Heart right ventricle (tissue), 16 donors: ENCODE data around the gene NHS. TPM values are rescaled to one million over a fixed set of nuclear protein-coding genes. Genes with fewer than 3 reads are reported as not detected.

Source experiments
- ATAC-seq, 8 donors: fragments of 200-7000 bp; cut with Tn5 transposase; one replicate each; pipeline ENCODE4 v1.9.1; 2020; ENCODE audit warnings: mild to moderate bottlenecking in 8 of 8, moderate library complexity in 8 of 8, moderate number of reproducible peaks in 1 of 8
- DNase-seq, 2 donors: peaks; one replicate each; pipeline ENCODE4 v3.0.0-alpha.2; 2020
- H3K27ac ChIP-seq, 10 donors: fragments of 200-600 bp; sonication (generic) in 2 of 10; one replicate each; pipeline versions ENCODE4 v1.5.0 to v1.8.0; 2020 to 2022; ENCODE audit warnings: mild to moderate bottlenecking in 3 of 10
- H3K27me3 ChIP-seq, 7 donors: fragments of 200-600 bp; one replicate each; pipeline ENCODE4 v1.8.0; 2021 to 2022; ENCODE audit warnings: mild to moderate bottlenecking in 2 of 7
- H3K36me3 ChIP-seq, 9 donors: fragments of 200-600 bp; sonication (generic) in 1 of 9; one replicate each; pipeline versions ENCODE4 v1.5.0 to v1.8.0; 2020 to 2022; ENCODE audit warnings: mild to moderate bottlenecking in 2 of 9
- H3K4me1 ChIP-seq, 9 donors: fragments of 200-600 bp; sonication (generic) in 1 of 9; one replicate each; pipeline versions ENCODE4 v1.5.0 to v1.8.0; 2020 to 2022; ENCODE audit warnings: mild to moderate bottlenecking in 4 of 9
- H3K4me3 ChIP-seq, 10 donors: fragments of 200-600 bp; sonication (generic) in 2 of 10; one replicate each; pipeline versions ENCODE4 v1.5.0 to v1.8.0; 2020 to 2022; ENCODE audit warnings: mild to moderate bottlenecking in 7 of 10, moderate library complexity in 2 of 10
- H3K9me3 ChIP-seq, 11 donors: fragments of 200-600 bp in 10 of 11; sonication (generic) in 2 of 11; one replicate each; pipeline versions ENCODE4 v1.5.0 to v1.8.0; 2013 to 2022; ENCODE audit warnings: mild to moderate bottlenecking in 2 of 11, control low read depth in 1 of 11, moderate library complexity in 1 of 11
- WGBS, 2 donors: extraction: QIAGEN DNeasy Blood & Tissue Kit; methylation state at CpG; one replicate each; pipeline ENCODE4 v1.1.7; 2013; ENCODE audit warnings: inconsistent platforms in 1 of 2; 5-methylcytosine and 5-hydroxymethylcytosine counted together
- intact Hi-C, 10 donors: fragments of 100-400 bp; cut with DNase I; formaldehyde crosslinking; loops; one replicate each; pipeline versions ENCODE4 v1.11.1 to v1.14.2; 2022
- polyA plus RNA-seq, 2 donors: library from polyadenylated mRNA; stranded (reverse); fragments of 200-250 nt; gene quantifications; one replicate each; pipeline ENCODE4 v1.2.3, GENCODE V29; 2013
- total RNA-seq, 10 donors: library from RNA; stranded (reverse); fragmentation: NEBNext Ultra II Directional in 3 of 10; extraction: Animal tissue kit (Norgen Biotek cat#: 25700) in 3 of 10; gene quantifications; one replicate each; pipeline versions ENCODE4 v1.2.1 to v1.2.4, GENCODE V29; 2021 to 2023
- TF ChIP-seq, protein P1 (sequence below), 9 donors: fragments of 200-600 bp; sonication (generic) in 2 of 9; IDR thresholded peaks; one replicate each; pipeline versions ENCODE4 v1.5.0 to v1.8.0; 2021 to 2022; ENCODE audit warnings: antibody characterized with exemption in 9 of 9, mild to moderate bottlenecking in 5 of 9, moderate library complexity in 1 of 9
- donor health status: Arrhythmogenic right ventricular cardiomyopathy.
- donor health status: ischemic (EF 13 %, LVEDD 7.1; RV severe dilation, severe dysfunction).
- donor health status: healthy with polysubstance abuse.
- donor health status: DM: no; HTN: yes; CAD: no.
- donor health status: DM: no; HTN: no; CAD: no.
- donor health status: ischemic (EF 25% LVEDD 6.9; RV normal size, moderate dysfunction).
- donor health status: ischemic (EF 25% LVEDD 5.7; RV mildly dilated, moderate dysfunction).
- donor health status: healthy.
- donor health status: DM: yes; HTN: yes; CAD: no.
- donor health status: Ischemic cardiomyopathy.
- donor health status: ischemic (EF 35%, LVEDD 5.7; RV mildly dilated, moderate dysfunction).
- donor health status: nonischemic (EF 11% LVEDD 7.7; RV severe dilation, severe dysfunction).
- donor health status: DM: yes; HTN: yes; CAD: no.
- donor health status: PGD.
- donor health status: ischemic (EF 29% LVEDD 5.4; RV normal size, mild dysfunction).
- donor health status: nonischemic (EF 23%, LVEDD 6.1; RV moderate dilation, normal function).

NHS gene
- total and polyA plus RNA-seq, 12 donors = 0.20 to 2.7 (median 1.2) TPM

DNA sequence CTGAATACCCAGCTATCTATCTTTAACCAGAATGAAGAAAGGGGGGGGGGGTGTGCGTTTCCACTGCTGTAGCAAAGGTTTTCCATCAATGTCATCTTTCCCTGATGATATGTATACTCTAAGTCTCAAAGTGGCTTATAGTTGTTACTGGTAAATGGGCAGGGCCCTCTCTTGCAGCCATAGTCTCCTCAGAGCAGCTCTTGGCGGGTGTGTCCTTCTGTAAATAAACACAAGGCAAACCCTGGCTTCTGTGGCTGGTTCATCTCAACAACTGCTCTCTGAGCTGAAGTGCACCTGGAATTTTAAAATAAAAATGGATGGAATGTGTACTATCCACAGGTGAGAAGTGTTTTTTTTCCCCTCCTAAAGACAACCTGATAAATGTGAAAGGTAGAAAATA lies 304.8 kb downstream of the NHS start:
- ATAC-seq = no peak
- 74 to 87% methylated on average over 2 of the region's 2 CpGs for WGBS, 2 donors

DNA sequence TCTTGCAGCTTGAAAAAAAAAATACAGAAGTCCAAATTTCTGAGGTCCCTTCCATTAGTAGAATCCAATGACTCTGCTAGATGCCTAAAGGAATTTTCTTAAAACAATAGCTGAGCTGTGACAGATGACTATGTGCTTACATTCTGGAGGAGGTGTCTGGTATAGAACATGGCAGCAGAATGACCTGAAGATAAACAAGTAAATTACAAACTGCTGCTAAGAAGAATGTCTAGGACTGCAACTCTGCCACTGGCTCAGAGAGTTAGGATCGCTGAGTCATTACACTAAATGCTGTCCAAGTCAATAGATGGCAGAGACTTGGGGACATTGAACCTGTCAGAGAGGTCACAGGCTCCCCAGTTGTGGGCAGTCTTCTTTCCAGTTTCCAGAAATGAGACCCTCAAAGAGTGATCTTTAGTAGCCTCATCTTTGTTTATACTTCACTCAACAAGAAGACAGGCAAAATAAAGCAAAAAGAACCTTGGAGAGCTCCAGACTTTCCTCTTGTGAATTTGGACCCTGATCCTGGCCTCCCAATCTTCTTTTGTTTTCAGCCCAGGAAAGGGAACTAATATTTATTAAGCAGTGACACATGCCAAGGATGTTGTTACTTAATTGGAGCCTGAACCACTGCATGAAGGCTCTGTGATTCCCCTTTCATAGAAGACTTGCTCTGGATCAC lies 305.9 kb downstream of the NHS start:
- TF ChIP-seq, protein P1, sequence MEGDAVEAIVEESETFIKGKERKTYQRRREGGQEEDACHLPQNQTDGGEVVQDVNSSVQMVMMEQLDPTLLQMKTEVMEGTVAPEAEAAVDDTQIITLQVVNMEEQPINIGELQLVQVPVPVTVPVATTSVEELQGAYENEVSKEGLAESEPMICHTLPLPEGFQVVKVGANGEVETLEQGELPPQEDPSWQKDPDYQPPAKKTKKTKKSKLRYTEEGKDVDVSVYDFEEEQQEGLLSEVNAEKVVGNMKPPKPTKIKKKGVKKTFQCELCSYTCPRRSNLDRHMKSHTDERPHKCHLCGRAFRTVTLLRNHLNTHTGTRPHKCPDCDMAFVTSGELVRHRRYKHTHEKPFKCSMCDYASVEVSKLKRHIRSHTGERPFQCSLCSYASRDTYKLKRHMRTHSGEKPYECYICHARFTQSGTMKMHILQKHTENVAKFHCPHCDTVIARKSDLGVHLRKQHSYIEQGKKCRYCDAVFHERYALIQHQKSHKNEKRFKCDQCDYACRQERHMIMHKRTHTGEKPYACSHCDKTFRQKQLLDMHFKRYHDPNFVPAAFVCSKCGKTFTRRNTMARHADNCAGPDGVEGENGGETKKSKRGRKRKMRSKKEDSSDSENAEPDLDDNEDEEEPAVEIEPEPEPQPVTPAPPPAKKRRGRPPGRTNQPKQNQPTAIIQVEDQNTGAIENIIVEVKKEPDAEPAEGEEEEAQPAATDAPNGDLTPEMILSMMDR (IDR thresholded peaks at IDR 0.05) = no peak
- DNase-seq (no peak), ATAC-seq (no peak)
- H3K36me3 ChIP-seq = no peaks in the 10 kb centered on the region
- H3K9me3 ChIP-seq = no peaks in the 10 kb centered on the region
- H3K27me3 ChIP-seq = peaks cover 0 to 9% (median 0%) of the 10 kb centered on the region in 7 donors
- H3K4me3 ChIP-seq = no peak overlapping the region
- H3K4me1 ChIP-seq = no peaks in the 10 kb centered on the region
- WGBS, 2 donors = 82 to 91% methylated on average over 1 of the region's 1 CpG
- intact Hi-C loops = loop anchor here in 3 of 10 donors (10.0 kb wide), 3 partner anchors 86 to 306 kb away; partner anchors contain the start of gene NHS (in 1 of the 3)
- no peak overlapping the region for H3K27ac ChIP-seq

More for the DNA sequence above, 304.8 kb downstream of the NHS start:
- Histone ChIP-seq H3K4me1 (no peaks in the 10 kb centered on the region), H3K27me3 (peaks cover 0 to 9% (median 0%) of the 10 kb centered on the region in 7 donors), H3K9me3 (no peaks in the 10 kb centered on the region), H3K4me3 (no peak overlapping the region), H3K27ac (no peak overlapping the region), H3K36me3 (no peaks in the 10 kb centered on the region)
- TF ChIP-seq, protein P1 (IDR thresholded peaks at IDR 0.05) = no peak
- intact Hi-C loops = loop anchor here in 3 of 10 donors (10.0 kb wide), 3 partner anchors 85 to 305 kb away; partner anchors contain the start of gene NHS (in 1 of the 3)
- DNase-seq = no peak

DNA sequence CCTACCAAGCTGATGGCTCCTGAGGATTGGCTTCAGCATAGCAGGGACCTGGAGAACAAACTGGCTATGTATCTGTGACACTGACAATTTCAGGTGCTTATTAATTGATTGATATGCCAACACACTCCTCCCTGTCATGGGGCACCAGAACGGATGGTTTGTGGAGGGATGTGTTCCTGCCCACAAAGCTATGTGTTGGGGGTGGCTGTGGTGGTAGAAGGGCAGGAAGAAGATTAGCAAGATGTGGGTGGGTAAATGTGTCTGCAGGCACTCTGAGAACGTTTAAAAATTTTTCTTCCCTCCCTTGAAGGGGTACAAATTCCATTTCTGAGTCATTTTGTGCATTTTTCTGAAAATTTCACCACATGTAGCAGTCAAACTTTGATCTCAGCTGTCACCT lies 307.3 kb downstream of the NHS start:
- TF ChIP-seq, protein P1 (IDR thresholded peaks at IDR 0.05) = no peak
- no peak for ATAC-seq
- Histone ChIP-seq H3K36me3 (no peaks in the 10 kb centered on the region), H3K4me1 (no peaks in the 10 kb centered on the region), H3K4me3 (no peak overlapping the region), H3K27ac (no peak overlapping the region), H3K9me3 (no peaks in the 10 kb centered on the region), H3K27me3 (peaks cover 0 to 9% (median 0%) of the 10 kb centered on the region in 7 donors)
- DNase-seq = no peak
- WGBS, 2 donors = 64 to 68% methylated on average over 2 of the region's 2 CpGs
- intact Hi-C loops = loop anchor here in 3 of 10 donors (10.0 kb wide), 3 partner anchors 87 to 307 kb away; partner anchors contain the start of gene NHS (in 1 of the 3)

DNA sequence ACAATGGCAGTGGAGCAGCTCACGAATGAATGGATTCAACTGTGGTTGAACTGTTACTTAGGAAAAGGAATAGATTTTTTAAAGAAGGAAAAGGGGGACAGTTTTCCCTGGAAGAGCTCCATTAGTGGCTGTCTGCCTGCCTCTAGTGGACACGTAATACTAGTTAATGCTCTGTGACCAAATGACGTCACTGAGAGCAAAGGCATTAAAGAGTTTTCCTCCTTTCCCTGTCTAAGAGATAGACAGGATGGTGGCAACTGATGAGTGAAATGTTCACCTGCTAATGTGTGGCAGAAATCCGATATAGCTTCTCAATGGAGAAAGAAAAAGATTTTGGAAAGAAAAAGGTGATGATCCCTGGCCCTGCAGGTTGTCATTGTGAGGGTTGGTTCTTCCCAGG lies 310.0 kb downstream of the NHS start:
- DNase-seq (no peak), ATAC-seq (no peak)
- Histone ChIP-seq H3K9me3 (no peaks in the 10 kb centered on the region), H3K27me3 (peaks cover 0 to 14% (median 0%) of the 10 kb centered on the region in 7 donors), H3K27ac (no peak overlapping the region), H3K36me3 (no peaks in the 10 kb centered on the region), H3K4me3 (no peak overlapping the region), H3K4me1 (peaks cover 0 to 4% (median 0%) of the 10 kb centered on the region in 9 donors)
- intact Hi-C loops = loop anchor here in 8 of 10 donors (5.0 to 10.0 kb wide), 6 partner anchors 90 to 443 kb away; partner anchors contain the start of gene NHS (in 1 of the 8)
- TF ChIP-seq, protein P1 (IDR thresholded peaks at IDR 0.05) = no peak
- WGBS, 2 donors = 82 to 88% methylated on average over 4 of the region's 4 CpGs
